ENCODE results near the gene PTPN20. TPM values are rescaled to one million over a fixed set of nuclear protein-coding genes. Genes with fewer than 3 reads are reported as not detected.
"Not testable (repeated sequence)": the region's sequence is repeated elsewhere in the genome, so short reads cannot be mapped to it uniquely, and the experiment has no call there.

Gene PTPN20
- total RNA-seq, 1 donor from 2014 or later = 2.5 TPM

- DNase-seq (ENCODE audit: low spot score) = not testable (repeated sequence)
Observed at GRCh38 chr10:46952540-46952939, 41.3 kb downstream of the PTPN20 start.

- not testable (repeated sequence) for DNase-seq (ENCODE audit: low spot score)
Observed at GRCh38 chr10:46960742-46961141, 49.5 kb downstream of the PTPN20 start.

GRCh38 chr10:46963356-46963755, 52.1 kb downstream of the PTPN20 start:
- not testable (repeated sequence) for DNase-seq (ENCODE audit: low spot score)

- not testable (repeated sequence) for DNase-seq (ENCODE audit: low spot score)
Observed at GRCh38 chr10:46967013-46967412, 55.8 kb downstream of the PTPN20 start.

- not testable (repeated sequence) for DNase-seq (ENCODE audit: low spot score)
Observed at GRCh38 chr10:46980223-46980622, 69.0 kb downstream of the PTPN20 start.

- DNase-seq (ENCODE audit: low spot score) = not testable (repeated sequence)
Observed at GRCh38 chr10:46987233-46987924, 76.2 kb downstream of the PTPN20 start.

GRCh38 chr10:46992803-46993561, 81.8 kb downstream of the PTPN20 start:
- DNase-seq (ENCODE audit: low spot score) = no peak

GRCh38 chr10:46995234-46995633, 84.0 kb downstream of the PTPN20 start:
- no peak for DNase-seq (ENCODE audit: low spot score)

- no peak for DNase-seq (ENCODE audit: low spot score)
Observed at GRCh38 chr10:46998192-46998591, 87.0 kb downstream of the PTPN20 start.

GRCh38 chr10:46998595-46998994, 87.4 kb downstream of the PTPN20 start:
- DNase-seq (ENCODE audit: low spot score) = no peak

GRCh38 chr10:46999217-46999616, 88.0 kb downstream of the PTPN20 start:
- DNase-seq (ENCODE audit: low spot score) = no peak

GRCh38 chr10:47008769-47009168, 97.5 kb downstream of the PTPN20 start:
- no peak for DNase-seq (ENCODE audit: low spot score)

- DNase-seq (ENCODE audit: low spot score) = no peak
Observed at GRCh38 chr10:47009215-47009838, 98.1 kb downstream of the PTPN20 start.

- DNase-seq (ENCODE audit: low spot score) = no peak
Observed at GRCh38 chr10:47010036-47010435, 98.8 kb downstream of the PTPN20 start.

- no peak for DNase-seq (ENCODE audit: low spot score)
Observed at GRCh38 chr10:47012214-47012613, 101.0 kb downstream of the PTPN20 start.

- DNase-seq (ENCODE audit: low spot score) = no peak
Observed at GRCh38 chr10:47013507-47014154, 102.4 kb downstream of the PTPN20 start.

- no peak for DNase-seq (ENCODE audit: low spot score)
Observed at GRCh38 chr10:47015404-47015803, 104.2 kb downstream of the PTPN20 start.

GRCh38 chr10:47016564-47016963, 105.3 kb downstream of the PTPN20 start:
- DNase-seq (ENCODE audit: low spot score) = no peak

GRCh38 chr10:47018026-47018735, 107.0 kb downstream of the PTPN20 start:
- no peak for DNase-seq (ENCODE audit: low spot score)

GRCh38 chr10:47019155-47020145, 108.2 kb downstream of the PTPN20 start:
- DNase-seq (ENCODE audit: low spot score) = no peak

Measured in ureter (tissue), 1 donor.